Astrocyte (in vitro differentiated cells and primary cell): Measurements from ENCODE around the gene TPM1. TPM values are rescaled to one million over a fixed set of nuclear protein-coding genes. Genes with fewer than 3 reads are reported as not detected.
A peak's percentile ranks its signal among the peaks of the same experiment; 100 is the strongest.

Experiments used
- DNase-seq: peaks from one replicate; pipeline ENCODE4 v3.0.0-alpha.2; 2010; ENCODE audit warnings: low read depth
- FAIRE-seq: peaks from 2 replicates; lab custom pipeline; 2011; peaks lifted over from hg19 to GRCh38; lab: Jason Lieb, UNC
- H2AFZ ChIP-seq: 2 replicates; pipeline ENCODE4 v1.6.0; 2012; ENCODE audit warnings: low read depth, low read length, inconsistent platforms
- H3K27ac ChIP-seq: 2 replicates; pipeline ENCODE4 v1.5.1; 2011; ENCODE audit warnings: low read depth, low read length, inconsistent platforms
- H3K27me3 ChIP-seq: 2 replicates; pipeline ENCODE4 v1.6.0; 2011; ENCODE audit warnings: low read length, inconsistent platforms; ENCODE audit not compliant: insufficient read depth
- H3K36me3 ChIP-seq: 2 replicates; pipeline ENCODE4 v1.5.1; 2011; ENCODE audit warnings: low read length, inconsistent platforms; ENCODE audit not compliant: insufficient read depth
- H3K4me1 ChIP-seq: 2 replicates; pipeline ENCODE4 v1.5.1; 2011; ENCODE audit warnings: low read length, inconsistent platforms; ENCODE audit not compliant: insufficient read depth
- H3K4me2 ChIP-seq: 2 replicates; pipeline ENCODE4 v1.6.0; 2012; ENCODE audit warnings: low read length, inconsistent platforms
- H3K4me3 ChIP-seq: 2 replicates; pipeline ENCODE4 v1.5.1; 2011; ENCODE audit warnings: low read depth, mild to moderate bottlenecking, low read length, inconsistent platforms; ENCODE audit not compliant: insufficient read depth
- H3K79me2 ChIP-seq: 2 replicates; pipeline ENCODE4 v1.6.0; 2012; ENCODE audit warnings: mild to moderate bottlenecking, low read length, inconsistent platforms; ENCODE audit not compliant: insufficient read depth
- H3K9ac ChIP-seq: 2 replicates; pipeline ENCODE4 v1.6.0; 2012; ENCODE audit warnings: mild to moderate bottlenecking, low read length, inconsistent platforms
- H3K9me3 ChIP-seq: 2 replicates; pipeline ENCODE4 v1.5.1; 2012; ENCODE audit warnings: low read depth, mild to moderate bottlenecking, low read length, inconsistent platforms; ENCODE audit not compliant: insufficient read depth
- H4K20me1 ChIP-seq: 2 replicates; pipeline ENCODE4 v1.6.0; 2012; ENCODE audit warnings: low read length, inconsistent platforms; ENCODE audit not compliant: insufficient read depth
- H3K27ac Mint-ChIP-seq: one replicate; pipeline ENCODE4 v1.8.0; 2021; ENCODE audit warnings: mild to moderate bottlenecking, mixed read lengths; ENCODE audit not compliant: unreplicated experiment
- H3K27me3 Mint-ChIP-seq: one replicate; pipeline ENCODE4 v1.8.0; 2021; ENCODE audit warnings: low read depth, mixed read lengths; ENCODE audit not compliant: unreplicated experiment
- H3K36me3 Mint-ChIP-seq: one replicate; pipeline ENCODE4 v1.8.0; 2021; ENCODE audit warnings: low read depth, mixed read lengths; ENCODE audit not compliant: unreplicated experiment
- H3K4me1 Mint-ChIP-seq: one replicate; pipeline ENCODE4 v1.8.0; 2021; ENCODE audit warnings: low read depth, mixed read lengths; ENCODE audit not compliant: unreplicated experiment
- H3K4me3 Mint-ChIP-seq: one replicate; pipeline ENCODE4 v1.8.0; 2021; ENCODE audit warnings: mild to moderate bottlenecking, moderate library complexity, mixed read lengths; ENCODE audit not compliant: unreplicated experiment
- H3K9me3 Mint-ChIP-seq: one replicate; pipeline ENCODE4 v1.8.0; 2021; ENCODE audit warnings: mild to moderate bottlenecking, mixed read lengths; ENCODE audit not compliant: unreplicated experiment
- EZH2 ChIP-seq: IDR thresholded peaks from 2 replicates; pipeline ENCODE4 v1.6.1; 2012; ENCODE audit warnings: mild to moderate bottlenecking, low read length, inconsistent platforms; ENCODE audit not compliant: insufficient read depth
- total RNA-seq: library from RNA; stranded (reverse); gene quantifications from 2 replicates; pipeline ENCODE4 v1.2.1, GENCODE V29; 2021
- TF ChIP-seq, protein P1 (sequence below): IDR thresholded peaks from 2 replicates; pipeline ENCODE4 v1.5.1; 2011; ENCODE audit warnings: low read depth, mild to moderate bottlenecking, inconsistent platforms, low read length, moderate library complexity; ENCODE audit not compliant: insufficient read depth

The TPM1 gene
- total RNA-seq, 1 donor from 2014 or later, result 2,922 TPM

DNA sequence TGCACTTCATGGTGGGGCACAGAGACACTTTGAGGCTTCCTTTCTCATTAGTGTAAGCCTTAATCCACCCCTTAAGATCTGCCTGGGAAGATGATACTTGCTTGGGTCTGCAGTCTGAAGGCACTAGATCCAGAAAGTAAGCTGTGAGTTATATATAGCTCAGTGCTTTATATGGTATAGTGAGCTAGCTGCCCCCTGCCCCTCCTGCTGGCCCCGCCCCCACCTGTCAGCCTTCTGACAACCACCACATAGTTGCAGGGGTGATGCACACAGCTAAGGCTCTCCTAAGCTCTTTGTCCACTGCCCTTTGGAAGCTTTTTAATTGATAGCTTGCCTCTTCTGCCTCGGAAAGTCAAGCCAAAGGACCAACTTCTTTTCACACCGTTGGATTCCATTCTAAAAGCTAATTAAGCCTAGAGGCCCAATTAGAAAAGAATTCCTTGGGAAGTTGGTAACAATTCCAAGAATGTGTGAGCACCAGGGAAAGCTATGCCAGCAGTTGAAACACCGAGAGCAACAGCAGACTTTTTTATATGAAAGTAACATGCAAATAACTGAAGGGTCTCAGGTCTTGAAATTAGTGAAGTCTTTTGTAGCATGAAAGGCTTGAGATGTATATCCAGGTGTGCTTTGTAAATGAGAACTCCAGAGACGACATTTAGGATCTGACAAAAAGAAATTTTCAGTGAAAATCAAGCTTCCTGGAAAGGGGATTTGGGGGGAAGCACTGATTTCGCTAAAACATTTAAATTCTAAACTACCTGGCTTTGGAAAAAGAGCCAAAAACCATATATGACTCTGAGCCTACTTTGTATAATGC is 2.3 kb downstream of the TPM1 start:
- FAIRE-seq (no peak), DNase-seq (peak; percentile 62)
- TF ChIP-seq, protein P1, sequence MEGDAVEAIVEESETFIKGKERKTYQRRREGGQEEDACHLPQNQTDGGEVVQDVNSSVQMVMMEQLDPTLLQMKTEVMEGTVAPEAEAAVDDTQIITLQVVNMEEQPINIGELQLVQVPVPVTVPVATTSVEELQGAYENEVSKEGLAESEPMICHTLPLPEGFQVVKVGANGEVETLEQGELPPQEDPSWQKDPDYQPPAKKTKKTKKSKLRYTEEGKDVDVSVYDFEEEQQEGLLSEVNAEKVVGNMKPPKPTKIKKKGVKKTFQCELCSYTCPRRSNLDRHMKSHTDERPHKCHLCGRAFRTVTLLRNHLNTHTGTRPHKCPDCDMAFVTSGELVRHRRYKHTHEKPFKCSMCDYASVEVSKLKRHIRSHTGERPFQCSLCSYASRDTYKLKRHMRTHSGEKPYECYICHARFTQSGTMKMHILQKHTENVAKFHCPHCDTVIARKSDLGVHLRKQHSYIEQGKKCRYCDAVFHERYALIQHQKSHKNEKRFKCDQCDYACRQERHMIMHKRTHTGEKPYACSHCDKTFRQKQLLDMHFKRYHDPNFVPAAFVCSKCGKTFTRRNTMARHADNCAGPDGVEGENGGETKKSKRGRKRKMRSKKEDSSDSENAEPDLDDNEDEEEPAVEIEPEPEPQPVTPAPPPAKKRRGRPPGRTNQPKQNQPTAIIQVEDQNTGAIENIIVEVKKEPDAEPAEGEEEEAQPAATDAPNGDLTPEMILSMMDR, result no peak
- TF ChIP-seq EZH2, result no peak
- H3K4me3 Mint-ChIP-seq, result peak overlapping the region; percentile 95
- Histone ChIP-seq H3K9ac (peak overlapping the region; percentile 100), H3K4me3 (peak overlapping the region; percentile 99), H3K79me2 (peaks cover 83% of the 10 kb centered on the region), H3K36me3 (peaks cover 47% of the 10 kb centered on the region), H4K20me1 (peaks cover 68% of the 10 kb centered on the region), H3K27ac (peak overlapping the region; percentile 92), H3K4me1 (peaks cover 40% of the 10 kb centered on the region), H3K27me3 (no peaks in the 10 kb centered on the region), H3K9me3 (peaks cover under 1% of the 10 kb centered on the region), H2AFZ (no peak overlapping the region), H3K4me2 (peak overlapping the region; percentile 92)
- peaks cover 21% of the 10 kb centered on the region for H3K4me1 Mint-ChIP-seq
- H3K9me3 Mint-ChIP-seq, result no peaks in the 10 kb centered on the region
- peak overlapping the region; percentile 99 for H3K27ac Mint-ChIP-seq
- H3K27me3 Mint-ChIP-seq, result no peaks in the 10 kb centered on the region
- H3K36me3 Mint-ChIP-seq, result peaks cover 41% of the 10 kb centered on the region

DNA sequence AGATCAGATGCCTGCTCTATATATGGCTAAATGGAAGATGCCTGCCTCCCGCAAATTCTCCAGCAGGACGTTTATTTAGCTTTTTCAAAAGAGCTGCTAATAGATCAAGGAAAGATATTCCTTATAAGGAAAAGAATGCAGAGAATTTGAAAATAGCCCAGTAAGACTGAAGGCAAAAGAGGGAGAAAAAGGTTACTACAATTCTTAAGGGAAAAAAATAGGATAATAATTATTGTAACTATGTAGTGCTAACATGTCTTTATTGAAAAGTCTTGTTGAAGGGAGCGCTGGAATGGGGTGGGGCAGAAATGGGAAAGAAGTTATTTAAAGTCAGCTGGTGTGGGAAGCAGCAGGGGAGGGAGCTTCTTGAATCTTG is 2.9 kb downstream of the TPM1 start:
- H3K9ac ChIP-seq, result peak overlapping the region; percentile 100
- DNase-seq (no peak), FAIRE-seq (no peak)
- peaks cover 46% of the 10 kb centered on the region for H3K4me1 ChIP-seq
- peaks cover 89% of the 10 kb centered on the region for H3K79me2 ChIP-seq
- Mint-ChIP-seq H3K4me1 (peaks cover 19% of the 10 kb centered on the region), H3K27me3 (no peaks in the 10 kb centered on the region), H3K27ac (peak overlapping the region; percentile 99), H3K9me3 (no peaks in the 10 kb centered on the region), H3K36me3 (peaks cover 41% of the 10 kb centered on the region), H3K4me3 (peak overlapping the region; percentile 95)
- no peak overlapping the region for H2AFZ ChIP-seq
- H4K20me1 ChIP-seq, result peaks cover 74% of the 10 kb centered on the region
- H3K9me3 ChIP-seq, result no peaks in the 10 kb centered on the region
- H3K27me3 ChIP-seq, result no peaks in the 10 kb centered on the region
- peak overlapping the region; percentile 99 for H3K4me3 ChIP-seq
- peaks cover 53% of the 10 kb centered on the region for H3K36me3 ChIP-seq
- H3K4me2 ChIP-seq, result peak overlapping the region; percentile 92
- peak overlapping the region; percentile 92 for H3K27ac ChIP-seq
- TF ChIP-seq EZH2, result no peak
- TF ChIP-seq, protein P1, result no peak

DNA sequence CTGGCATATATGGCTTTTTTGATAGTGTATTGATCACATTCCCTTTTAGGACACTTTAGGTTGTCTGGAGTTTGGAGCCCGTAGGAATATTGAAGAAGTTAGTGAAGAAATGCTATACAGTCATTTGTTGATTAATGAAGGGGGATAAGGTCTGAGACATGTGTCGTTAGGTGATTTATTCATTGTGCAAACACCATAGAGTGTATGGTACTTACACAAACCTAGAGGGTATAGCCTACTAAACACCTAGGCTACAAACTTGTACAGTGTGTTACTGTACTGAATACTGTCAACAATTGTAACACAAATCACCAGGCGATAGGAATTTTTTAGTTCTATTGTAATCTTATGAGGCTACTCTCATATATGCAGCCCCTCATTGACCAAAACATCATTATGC is 3.3 kb downstream of the TPM1 start:
- no peaks in the 10 kb centered on the region for H3K27me3 ChIP-seq
- peaks cover 57% of the 10 kb centered on the region for H3K36me3 ChIP-seq
- no peak overlapping the region for H2AFZ ChIP-seq
- FAIRE-seq (no peak), DNase-seq (no peak)
- H3K79me2 ChIP-seq, result peaks cover 94% of the 10 kb centered on the region
- peaks cover 78% of the 10 kb centered on the region for H4K20me1 ChIP-seq
- peaks cover 20% of the 10 kb centered on the region for H3K4me1 Mint-ChIP-seq
- no peaks in the 10 kb centered on the region for H3K27me3 Mint-ChIP-seq
- peak overlapping the region; percentile 100 for H3K9ac ChIP-seq
- no peaks in the 10 kb centered on the region for H3K9me3 ChIP-seq
- peaks cover 41% of the 10 kb centered on the region for H3K36me3 Mint-ChIP-seq
- peak overlapping the region; percentile 95 for H3K4me3 Mint-ChIP-seq
- H3K27ac ChIP-seq, result peak overlapping the region; percentile 92
- peak overlapping the region; percentile 92 for H3K4me2 ChIP-seq
- TF ChIP-seq EZH2, result no peak
- TF ChIP-seq, protein P1, result no peak
- peaks cover 49% of the 10 kb centered on the region for H3K4me1 ChIP-seq
- no peaks in the 10 kb centered on the region for H3K9me3 Mint-ChIP-seq
- peak overlapping the region; percentile 99 for H3K27ac Mint-ChIP-seq
- H3K4me3 ChIP-seq, result peak overlapping the region; percentile 99
